ENCODE data around the gene NCAN. TPM values are rescaled to one million over a fixed set of nuclear protein-coding genes. Genes with fewer than 3 reads are reported as not detected.

NCAN gene
- total RNA-seq, 1 donor from 2014 or later, result not detected

DNA sequence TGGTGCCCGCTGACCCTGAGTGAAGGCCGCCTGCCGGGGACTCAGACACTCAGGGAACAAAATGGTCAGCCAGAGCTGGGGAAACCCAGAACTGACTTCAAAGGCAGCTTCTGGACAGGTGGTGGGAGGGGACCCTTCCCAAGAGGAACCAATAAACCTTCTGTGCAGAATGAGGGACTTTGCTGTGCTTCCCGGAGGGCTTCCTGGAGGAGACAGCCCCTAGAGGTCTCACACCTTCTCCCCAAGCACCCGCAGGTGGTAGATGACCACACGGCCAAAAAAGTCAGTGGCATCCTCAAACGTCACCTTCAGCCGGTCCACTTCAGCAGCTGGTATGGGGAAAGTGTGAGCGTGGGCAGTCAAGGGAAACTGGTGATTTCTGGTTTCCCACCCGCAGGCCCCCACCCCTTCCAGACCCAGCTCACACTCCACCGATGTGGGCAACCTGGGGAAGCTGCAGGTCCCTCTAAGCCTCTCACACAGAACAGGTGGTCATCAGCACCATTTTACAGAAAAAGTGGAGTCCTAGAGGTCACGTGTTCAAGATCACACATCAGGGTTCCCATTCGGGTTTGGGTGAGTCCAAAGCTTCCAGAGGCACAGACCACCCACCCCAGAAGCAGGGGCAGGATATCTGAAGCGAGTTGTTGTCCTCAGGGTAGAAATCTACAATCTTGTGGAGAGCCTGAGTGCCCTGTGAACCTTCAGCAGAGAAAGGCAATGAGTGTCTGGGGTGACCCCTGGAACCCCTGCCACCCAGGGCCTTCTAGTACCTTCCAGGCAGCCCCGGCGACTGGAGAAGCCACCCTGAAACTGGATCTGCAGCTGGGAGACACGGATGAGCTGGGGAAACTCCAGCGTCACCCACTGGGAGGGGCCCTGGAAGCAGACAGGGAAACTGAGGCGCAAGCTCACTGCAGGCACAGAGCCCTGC, 9.8 kb upstream of the NCAN start:
- TF ChIP-seq, protein P1, sequence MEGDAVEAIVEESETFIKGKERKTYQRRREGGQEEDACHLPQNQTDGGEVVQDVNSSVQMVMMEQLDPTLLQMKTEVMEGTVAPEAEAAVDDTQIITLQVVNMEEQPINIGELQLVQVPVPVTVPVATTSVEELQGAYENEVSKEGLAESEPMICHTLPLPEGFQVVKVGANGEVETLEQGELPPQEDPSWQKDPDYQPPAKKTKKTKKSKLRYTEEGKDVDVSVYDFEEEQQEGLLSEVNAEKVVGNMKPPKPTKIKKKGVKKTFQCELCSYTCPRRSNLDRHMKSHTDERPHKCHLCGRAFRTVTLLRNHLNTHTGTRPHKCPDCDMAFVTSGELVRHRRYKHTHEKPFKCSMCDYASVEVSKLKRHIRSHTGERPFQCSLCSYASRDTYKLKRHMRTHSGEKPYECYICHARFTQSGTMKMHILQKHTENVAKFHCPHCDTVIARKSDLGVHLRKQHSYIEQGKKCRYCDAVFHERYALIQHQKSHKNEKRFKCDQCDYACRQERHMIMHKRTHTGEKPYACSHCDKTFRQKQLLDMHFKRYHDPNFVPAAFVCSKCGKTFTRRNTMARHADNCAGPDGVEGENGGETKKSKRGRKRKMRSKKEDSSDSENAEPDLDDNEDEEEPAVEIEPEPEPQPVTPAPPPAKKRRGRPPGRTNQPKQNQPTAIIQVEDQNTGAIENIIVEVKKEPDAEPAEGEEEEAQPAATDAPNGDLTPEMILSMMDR (conservative IDR thresholded peaks at IDR 0.05; ENCODE audit: low read depth, low read length), result no peak
- no peak for DNase-seq (ENCODE audit: low read depth)
- H3K4me3 ChIP-seq (ENCODE audit: low read depth, low read length), result peak overlapping the region; percentile 93

DNA sequence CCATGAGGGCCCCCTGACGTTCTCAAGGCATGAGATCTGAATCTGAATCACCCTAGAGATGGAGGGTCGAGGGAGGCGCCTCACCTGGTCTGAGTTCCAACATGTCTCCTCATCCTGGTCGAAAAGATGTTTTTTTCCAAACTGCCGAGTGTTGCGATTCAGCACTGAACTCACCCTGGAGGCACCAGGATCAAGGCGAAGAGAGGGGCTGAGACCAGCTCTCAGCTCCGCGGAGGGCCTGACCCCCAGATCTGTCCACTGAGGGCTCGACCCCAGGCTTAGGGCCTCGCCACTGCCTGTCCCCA, 9.1 kb upstream of the NCAN start:
- peak overlapping the region; percentile 93 for H3K4me3 ChIP-seq (ENCODE audit: low read depth, low read length)
- DNase-seq (ENCODE audit: low read depth), result no peak
- TF ChIP-seq, protein P1 (conservative IDR thresholded peaks at IDR 0.05; ENCODE audit: low read depth, low read length), result no peak

DNA sequence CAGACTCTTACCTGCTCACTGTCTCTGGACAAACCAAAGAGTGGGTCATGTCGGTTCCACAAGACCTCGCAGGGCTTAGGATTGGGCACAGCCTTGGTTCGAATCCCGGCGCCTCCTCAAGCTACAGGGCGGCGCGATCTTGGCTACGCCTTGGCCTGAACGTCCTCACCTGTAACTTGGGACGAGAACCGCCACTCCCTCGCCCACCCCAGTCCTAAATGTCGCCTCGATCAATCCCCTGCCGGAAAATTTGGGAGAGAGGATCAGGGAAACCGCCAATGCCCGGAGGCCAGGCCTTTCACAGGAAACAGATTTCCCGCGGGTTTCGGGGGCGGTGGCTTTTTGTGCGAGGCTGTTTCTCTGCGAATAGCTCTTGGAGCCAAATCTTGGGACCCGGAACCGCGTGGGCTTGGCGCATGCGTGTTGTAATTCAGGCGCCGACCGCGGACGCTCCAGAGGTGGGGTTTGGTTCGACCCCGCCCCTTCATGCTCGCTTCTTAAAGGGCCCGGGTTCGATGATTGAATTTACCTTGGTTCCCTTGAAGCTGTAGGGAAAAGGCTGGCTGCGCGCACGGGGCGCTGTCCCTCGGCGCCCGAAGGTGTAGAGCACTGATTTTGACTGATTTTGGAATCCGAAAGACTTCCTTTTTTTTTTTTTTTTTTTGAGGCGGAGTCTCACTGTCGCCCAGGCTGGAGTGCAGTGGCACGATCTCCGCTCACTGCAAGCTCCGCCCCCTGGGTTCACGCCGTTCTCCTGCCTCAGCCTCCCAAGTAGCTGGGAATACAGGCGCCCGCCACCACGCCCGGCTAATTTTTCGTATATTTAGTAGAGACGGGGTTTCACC, 8.5 kb upstream of the NCAN start, which contains the start of gene NR2C2AP:
NR2C2AP (minus strand) TSS at position 403 of the 845 bp plus-strand sequence; CDS start at position 49, 354 bp downstream.
- TF ChIP-seq, protein P1 (conservative IDR thresholded peaks at IDR 0.05; ENCODE audit: low read depth, low read length), result no peak
- peak within 1 kb of the TSS; percentile 93 for H3K4me3 ChIP-seq (ENCODE audit: low read depth, low read length)
- peak; percentile 38 for DNase-seq (ENCODE audit: low read depth)

DNA sequence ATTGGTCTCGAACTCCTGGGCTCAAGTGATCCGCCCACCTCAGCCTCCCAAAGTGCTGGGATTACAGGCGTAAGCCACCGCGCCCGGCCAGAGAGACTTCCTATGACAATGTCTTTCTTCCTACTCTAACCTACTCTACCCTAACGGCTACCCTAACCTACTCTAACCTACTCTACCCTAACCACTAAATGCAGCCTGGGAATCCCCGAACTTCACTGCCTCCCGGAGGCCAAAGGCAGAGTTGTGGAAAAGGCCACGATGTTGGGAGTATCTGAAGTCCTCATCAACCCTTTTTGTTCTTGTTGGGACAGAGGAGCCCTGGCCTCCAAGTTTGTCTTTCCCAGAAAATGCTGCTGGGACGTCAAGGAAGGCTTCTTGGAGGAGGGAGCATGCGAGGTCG, 7.6 kb upstream of the NCAN start:
- TF ChIP-seq, protein P1 (conservative IDR thresholded peaks at IDR 0.05; ENCODE audit: low read depth, low read length), result no peak
- H3K4me3 ChIP-seq (ENCODE audit: low read depth, low read length), result no peak overlapping the region
- DNase-seq (ENCODE audit: low read depth), result no peak

DNA sequence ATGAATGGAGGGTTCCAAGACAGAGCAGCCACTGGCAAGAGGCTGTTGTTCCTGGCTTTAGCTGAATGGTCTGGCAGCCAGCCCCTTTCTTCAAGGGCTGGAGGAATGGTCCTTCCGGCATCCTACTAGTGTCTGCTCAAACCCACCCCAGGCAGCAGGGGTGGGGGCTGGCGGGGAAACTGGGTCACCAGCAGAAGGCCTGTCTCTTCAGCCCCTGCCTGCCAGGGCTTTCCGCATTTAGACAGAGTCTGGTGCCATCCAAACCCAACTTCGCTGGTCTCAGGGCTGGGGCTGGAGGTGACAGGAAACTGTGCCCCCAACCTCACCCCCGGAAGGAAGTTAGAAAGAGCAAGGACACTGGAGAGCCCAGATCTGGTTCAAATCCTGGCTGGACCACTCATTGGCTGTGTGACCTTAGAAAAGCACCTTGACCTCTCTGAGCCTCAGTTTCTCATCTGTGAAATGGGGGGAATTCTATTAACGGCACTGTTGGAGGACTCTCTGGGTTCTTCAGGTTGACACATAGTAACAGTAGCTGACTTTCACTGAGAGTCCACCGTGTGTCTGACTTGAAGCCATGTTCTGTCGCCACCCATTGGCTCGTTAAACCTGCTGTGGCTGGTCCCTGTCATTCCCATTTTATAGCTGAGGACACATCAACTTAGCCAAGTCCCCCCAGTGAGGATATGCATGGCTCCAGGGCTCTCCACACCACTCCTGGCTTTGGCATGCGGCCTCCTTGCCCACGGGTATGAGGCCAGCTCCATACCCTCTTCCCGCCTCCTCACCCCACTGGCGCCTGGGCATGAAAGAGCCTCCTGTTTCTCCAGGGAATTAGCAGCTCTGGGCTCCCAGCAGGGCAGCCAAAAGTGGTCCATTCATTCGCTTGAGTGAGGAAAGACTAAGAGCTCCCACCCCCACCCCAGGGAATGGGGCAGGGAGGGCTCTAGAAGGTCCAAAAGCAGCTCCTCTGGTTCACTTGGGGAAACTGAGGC, 6.0 kb upstream of the NCAN start:
- TF ChIP-seq, protein P1 (conservative IDR thresholded peaks at IDR 0.05; ENCODE audit: low read depth, low read length), result no peak
- no peak overlapping the region for H3K4me3 ChIP-seq (ENCODE audit: low read depth, low read length)

DNA sequence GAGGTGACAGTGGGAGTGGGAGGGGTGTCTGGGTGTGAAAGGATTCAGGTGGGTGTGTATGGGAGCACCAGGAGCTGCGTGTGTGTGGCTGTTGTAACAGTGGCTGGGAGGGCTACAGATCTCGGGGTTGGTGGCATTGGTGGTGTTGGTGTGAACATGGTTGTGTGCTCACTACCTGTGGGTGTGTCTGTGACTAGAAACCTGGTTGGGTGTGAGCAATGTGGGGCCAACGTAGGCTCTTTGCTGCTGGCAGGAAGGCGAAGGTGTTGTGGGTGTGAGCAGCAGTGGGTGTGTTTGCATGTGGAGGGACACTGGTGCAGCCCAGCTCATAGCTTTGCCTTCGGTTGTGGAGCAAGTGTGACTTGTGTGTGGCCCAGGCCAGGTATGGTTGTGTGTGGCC, 4.8 kb upstream of the NCAN start:
- TF ChIP-seq, protein P1 (conservative IDR thresholded peaks at IDR 0.05; ENCODE audit: low read depth, low read length), result no peak
- H3K4me3 ChIP-seq (ENCODE audit: low read depth, low read length), result no peak overlapping the region

More for the DNA sequence above, 6.0 kb upstream of the NCAN start:
- DNase-seq (ENCODE audit: low read depth), result no peak

More for the DNA sequence above, 4.8 kb upstream of the NCAN start:
- no peak for DNase-seq (ENCODE audit: low read depth)
